Neural progenitor cell (in vitro differentiated cells): ENCODE measurements around the gene SCAMP1. TPM values are rescaled to one million over a fixed set of nuclear protein-coding genes. Genes with fewer than 3 reads are reported as not detected.
"Not testable (repeated sequence)": the region's sequence is repeated elsewhere in the genome, so short reads cannot be mapped to it uniquely, and the experiment has no call there.

Source experiments
- DNase-seq: peaks from one replicate; pipeline ENCODE4 v3.0.0-alpha.2; 2016; ENCODE audit warnings: low spot score
- H2AFZ ChIP-seq: fragments of 200-600 bp; sonication (generic); replicated peaks from 2 replicates; pipeline ENCODE4 v1.6.1; 2016; ENCODE audit warnings: antibody characterized with exemption
- H3F3A ChIP-seq: fragments of 200-600 bp; sonication (generic); 2 replicates; pipeline ENCODE4 v1.6.1; 2016; ENCODE audit warnings: antibody characterized with exemption, low read depth
- H3K27ac ChIP-seq: fragments of 200-600 bp; sonication (generic); 2 replicates; pipeline ENCODE4 v1.5.1; 2016; ENCODE audit warnings: mild to moderate bottlenecking
- H3K27me3 ChIP-seq: fragments of 200-600 bp; sonication (generic); 2 replicates; pipeline ENCODE4 v1.6.1; 2016; ENCODE audit warnings: mild to moderate bottlenecking, moderate library complexity
- H3K36me3 ChIP-seq: fragments of 200-600 bp; sonication (generic); 2 replicates; pipeline ENCODE4 v1.5.1; 2016
- H3K4me1 ChIP-seq: fragments of 200-600 bp; sonication (generic); 2 replicates; pipeline ENCODE4 v1.6.1; 2016; ENCODE audit warnings: mixed run types
- H3K4me2 ChIP-seq: fragments of 200-600 bp; sonication (generic); 2 replicates; pipeline ENCODE4 v1.6.1; 2016
- H3K4me3 ChIP-seq: fragments of 200-600 bp; sonication (generic); 2 replicates; pipeline ENCODE4 v1.5.1; 2016
- H3K79me2 ChIP-seq: fragments of 200-600 bp; sonication (generic); 2 replicates; pipeline ENCODE4 v1.6.1; 2016; ENCODE audit warnings: low read depth
- H3K9ac ChIP-seq: fragments of 200-600 bp; sonication (generic); 2 replicates; pipeline ENCODE4 v1.6.1; 2016
- H3K9me3 ChIP-seq: fragments of 200-600 bp; sonication (generic); 2 replicates; pipeline ENCODE4 v1.5.1; 2016; ENCODE audit warnings: low read depth
- H4K20me1 ChIP-seq: fragments of 200-600 bp; sonication (generic); 2 replicates; pipeline ENCODE4 v1.6.1; 2016; ENCODE audit warnings: low read depth
- H3K27ac Mint-ChIP-seq: 3 replicates; pipeline ENCODE4 v1.8.0; 2021; ENCODE audit warnings: mixed read lengths
- H3K27me3 Mint-ChIP-seq: 2 replicates; pipeline ENCODE4 v1.8.0; 2022; ENCODE audit warnings: low read depth, mild to moderate bottlenecking, inconsistent platforms, moderate library complexity, mixed read lengths; ENCODE audit not compliant: insufficient read depth
- H3K36me3 Mint-ChIP-seq: 3 replicates; pipeline ENCODE4 v1.8.0; 2021; ENCODE audit warnings: mixed read lengths
- H3K4me1 Mint-ChIP-seq: 3 replicates; pipeline ENCODE4 v1.8.0; 2021; ENCODE audit warnings: mixed read lengths
- H3K4me3 Mint-ChIP-seq: 3 replicates; pipeline ENCODE4 v1.8.0; 2021; ENCODE audit warnings: mild to moderate bottlenecking, moderate library complexity, mixed read lengths
- H3K9me3 Mint-ChIP-seq: 3 replicates; pipeline ENCODE4 v1.8.0; 2020; ENCODE audit warnings: mixed read lengths
- EZH2 ChIP-seq: fragments of 200-600 bp; sonication (generic); IDR thresholded peaks from 2 replicates; pipeline ENCODE4 v1.6.1; 2017; ENCODE audit warnings: antibody characterized with exemption, mild to moderate bottlenecking, moderate library complexity
- EZH2phosphoT487 ChIP-seq: fragments of 200-600 bp; sonication (generic); IDR thresholded peaks from 2 replicates; pipeline ENCODE4 v1.6.1; 2017; ENCODE audit warnings: antibody characterized with exemption
- total RNA-seq: library from RNA; depleted of rRNA; stranded (reverse); fragments of >200 nt; gene quantifications from 2 replicates; pipeline ENCODE4 v1.2.3, GENCODE V29; 2015; ENCODE audit warnings: low replicate concordance
- TF ChIP-seq, protein P1 (sequence below): fragments of 200-600 bp; sonication (generic); IDR thresholded peaks from 2 replicates; pipeline ENCODE4 v1.5.1; 2017; ENCODE audit warnings: antibody characterized with exemption, mild to moderate bottlenecking

Gene SCAMP1
- total RNA-seq, 1 donor from 2014 or later = 110 TPM

DNA sequence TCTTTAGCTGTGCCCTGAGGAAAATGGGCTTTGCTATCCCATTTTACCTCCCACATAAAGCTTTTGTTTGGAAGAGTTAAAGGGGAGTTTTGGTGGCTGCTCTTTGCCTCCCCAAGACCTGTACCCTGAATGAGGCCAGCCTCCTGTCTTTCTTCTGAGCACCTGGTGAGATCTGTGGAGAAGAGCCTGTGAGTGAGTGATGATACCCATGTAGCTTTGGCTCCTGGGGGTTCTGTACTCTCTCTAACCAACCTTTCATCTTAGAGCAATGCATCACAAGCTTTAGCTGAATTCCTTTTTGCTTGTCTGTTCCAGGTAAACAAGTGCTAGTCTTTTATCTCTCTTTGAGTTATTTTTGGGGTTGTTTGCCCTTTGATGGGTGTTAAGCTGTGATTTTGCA lies 73.6 kb downstream of the SCAMP1 start:
- TF ChIP-seq EZH2phosphoT487 = no peak
- TF ChIP-seq, protein P1, sequence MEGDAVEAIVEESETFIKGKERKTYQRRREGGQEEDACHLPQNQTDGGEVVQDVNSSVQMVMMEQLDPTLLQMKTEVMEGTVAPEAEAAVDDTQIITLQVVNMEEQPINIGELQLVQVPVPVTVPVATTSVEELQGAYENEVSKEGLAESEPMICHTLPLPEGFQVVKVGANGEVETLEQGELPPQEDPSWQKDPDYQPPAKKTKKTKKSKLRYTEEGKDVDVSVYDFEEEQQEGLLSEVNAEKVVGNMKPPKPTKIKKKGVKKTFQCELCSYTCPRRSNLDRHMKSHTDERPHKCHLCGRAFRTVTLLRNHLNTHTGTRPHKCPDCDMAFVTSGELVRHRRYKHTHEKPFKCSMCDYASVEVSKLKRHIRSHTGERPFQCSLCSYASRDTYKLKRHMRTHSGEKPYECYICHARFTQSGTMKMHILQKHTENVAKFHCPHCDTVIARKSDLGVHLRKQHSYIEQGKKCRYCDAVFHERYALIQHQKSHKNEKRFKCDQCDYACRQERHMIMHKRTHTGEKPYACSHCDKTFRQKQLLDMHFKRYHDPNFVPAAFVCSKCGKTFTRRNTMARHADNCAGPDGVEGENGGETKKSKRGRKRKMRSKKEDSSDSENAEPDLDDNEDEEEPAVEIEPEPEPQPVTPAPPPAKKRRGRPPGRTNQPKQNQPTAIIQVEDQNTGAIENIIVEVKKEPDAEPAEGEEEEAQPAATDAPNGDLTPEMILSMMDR = no peak
- no peak for TF ChIP-seq EZH2
- H3K4me3 Mint-ChIP-seq = no peak overlapping the region
- no peak overlapping the region for H2AFZ ChIP-seq
- H3K27ac ChIP-seq = no peak overlapping the region
- no peak for DNase-seq
- H3K79me2 ChIP-seq = no peaks in the 10 kb centered on the region
- H3K4me3 ChIP-seq = no peak overlapping the region
- H4K20me1 ChIP-seq = no peaks in the 10 kb centered on the region
- H3K27ac Mint-ChIP-seq = no peak overlapping the region
- H3K9me3 ChIP-seq = no peaks in the 10 kb centered on the region
- H3K4me2 ChIP-seq = no peak overlapping the region
- H3K36me3 ChIP-seq = peaks cover 8% of the 10 kb centered on the region
- H3F3A ChIP-seq = peaks cover 5% of the 10 kb centered on the region
- no peak overlapping the region for H3K9ac ChIP-seq
- H3K9me3 Mint-ChIP-seq = peaks cover 26% of the 10 kb centered on the region
- no peaks in the 10 kb centered on the region for H3K27me3 ChIP-seq
- H3K4me1 Mint-ChIP-seq = no peaks in the 10 kb centered on the region
- H3K36me3 Mint-ChIP-seq = peaks cover 33% of the 10 kb centered on the region
- H3K4me1 ChIP-seq = no peaks in the 10 kb centered on the region
- peaks cover 2% of the 10 kb centered on the region for H3K27me3 Mint-ChIP-seq

DNA sequence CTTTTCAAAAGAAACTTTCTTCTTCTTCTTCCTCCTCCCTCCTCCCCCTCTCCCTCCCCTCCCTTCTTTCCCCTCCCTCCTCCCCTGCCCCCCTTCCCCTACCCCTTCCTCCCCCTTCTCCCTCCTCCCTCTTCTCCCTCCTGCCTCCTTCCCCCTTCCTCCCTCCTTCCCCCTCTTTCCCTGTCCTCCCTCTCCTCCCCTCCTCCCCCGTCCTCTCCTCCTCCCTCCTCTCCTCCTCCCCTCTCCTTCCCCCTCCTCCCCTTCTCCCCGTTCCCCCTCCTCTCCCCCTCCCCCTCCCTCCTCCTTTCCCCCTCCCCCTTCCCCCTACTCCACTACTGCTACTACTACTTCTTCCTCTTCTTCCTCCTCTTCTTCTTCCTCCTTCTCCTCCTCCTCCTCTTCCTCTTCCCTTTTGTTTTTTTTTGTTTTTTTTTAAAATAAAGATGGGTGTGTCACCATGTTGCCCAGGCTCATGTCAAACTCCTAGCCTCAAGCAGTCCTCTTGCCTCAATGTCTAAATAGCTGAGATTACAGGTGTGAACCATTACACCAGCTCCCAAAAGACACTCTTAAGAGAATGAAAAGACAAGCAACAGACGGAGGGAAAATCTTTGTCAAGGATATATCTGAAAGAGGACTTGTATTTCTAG lies 87.5 kb downstream of the SCAMP1 start:
- H3K4me1 Mint-ChIP-seq = no peaks in the 10 kb centered on the region
- Histone ChIP-seq H3K79me2 (no peaks in the 10 kb centered on the region), H3K9ac (no peak overlapping the region), H4K20me1 (no peaks in the 10 kb centered on the region), H3K36me3 (no peaks in the 10 kb centered on the region), H3K4me2 (no peak overlapping the region), H3K27ac (no peak overlapping the region), H3K4me1 (no peaks in the 10 kb centered on the region), H3F3A (no peaks in the 10 kb centered on the region), H3K27me3 (no peaks in the 10 kb centered on the region), H2AFZ (no peak overlapping the region), H3K4me3 (no peak overlapping the region), H3K9me3 (no peaks in the 10 kb centered on the region)
- H3K4me3 Mint-ChIP-seq = no peak overlapping the region
- H3K36me3 Mint-ChIP-seq = peaks cover 20% of the 10 kb centered on the region
- H3K9me3 Mint-ChIP-seq = peaks cover 5% of the 10 kb centered on the region
- no peak overlapping the region for H3K27ac Mint-ChIP-seq
- no peaks in the 10 kb centered on the region for H3K27me3 Mint-ChIP-seq
- TF ChIP-seq, protein P1 = no peak
- TF ChIP-seq EZH2phosphoT487 = no peak
- no peak for TF ChIP-seq EZH2
- no peak for DNase-seq

DNA sequence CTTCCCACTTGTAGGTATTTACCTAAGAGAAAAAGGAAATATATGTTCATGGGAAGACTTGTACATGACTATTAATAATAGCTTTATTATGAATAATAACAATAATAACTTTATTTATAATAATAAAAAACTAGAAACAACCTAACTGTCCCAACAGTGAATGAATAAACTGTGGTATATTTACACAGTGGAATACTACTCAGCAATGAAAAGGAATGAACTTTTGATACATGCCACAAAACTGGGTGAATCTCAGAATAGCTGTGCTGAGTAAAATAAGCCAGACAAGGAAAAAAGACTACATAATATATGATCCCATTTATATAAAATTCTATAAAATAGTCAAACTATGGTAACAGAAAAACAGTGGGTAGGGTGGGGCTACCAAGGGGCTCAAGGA lies 88.7 kb downstream of the SCAMP1 start:
- Histone ChIP-seq H3K4me3 (no peak overlapping the region), H3K4me2 (no peak overlapping the region), H3K9ac (no peak overlapping the region), H3K27me3 (no peaks in the 10 kb centered on the region), H3K27ac (no peak overlapping the region), H3K4me1 (no peaks in the 10 kb centered on the region), H4K20me1 (no peaks in the 10 kb centered on the region), H2AFZ (no peak overlapping the region), H3F3A (no peaks in the 10 kb centered on the region), H3K36me3 (no peaks in the 10 kb centered on the region), H3K9me3 (no peaks in the 10 kb centered on the region), H3K79me2 (no peaks in the 10 kb centered on the region)
- no peak for DNase-seq
- TF ChIP-seq EZH2 (no peak), EZH2phosphoT487 (no peak)
- TF ChIP-seq, protein P1 = no peak
- Mint-ChIP-seq H3K4me1 (no peaks in the 10 kb centered on the region), H3K4me3 (no peak overlapping the region), H3K27ac (no peak overlapping the region), H3K9me3 (peaks cover 5% of the 10 kb centered on the region), H3K36me3 (peaks cover 19% of the 10 kb centered on the region), H3K27me3 (no peaks in the 10 kb centered on the region)

DNA sequence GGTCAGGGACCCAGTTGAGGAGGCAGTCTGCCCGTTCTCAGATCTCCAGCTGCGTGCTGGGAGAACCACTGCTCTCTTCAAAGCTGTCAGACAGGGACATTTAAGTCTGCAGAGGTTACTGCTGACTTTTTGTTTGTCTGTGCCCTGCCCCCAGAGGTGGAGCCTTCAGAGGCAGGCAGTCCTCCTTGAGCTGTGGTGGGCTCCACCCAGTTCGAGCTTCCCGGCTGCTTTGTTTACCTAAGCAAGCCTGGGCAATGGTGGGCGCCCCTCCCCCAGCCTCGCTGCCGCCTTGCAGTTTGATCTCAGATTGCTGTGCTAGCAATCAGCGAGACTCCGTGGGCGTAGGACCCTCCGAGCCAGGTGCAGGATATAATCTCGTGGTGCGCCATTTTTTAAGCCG lies 97.1 kb downstream of the SCAMP1 start:
- H3F3A ChIP-seq, H3K4me1 Mint-ChIP-seq, H3K27ac Mint-ChIP-seq, H3K27me3 ChIP-seq, H3K4me1 ChIP-seq, H3K4me3 Mint-ChIP-seq, H2AFZ ChIP-seq, DNase-seq, H4K20me1 ChIP-seq, H3K9me3 Mint-ChIP-seq, H3K9me3 ChIP-seq, H3K27ac ChIP-seq, H3K27me3 Mint-ChIP-seq, H3K79me2 ChIP-seq, H3K36me3 ChIP-seq, H3K9ac ChIP-seq: not testable (repeated sequence)
- peaks cover 26% of the 10 kb centered on the region for H3K36me3 Mint-ChIP-seq
- Histone ChIP-seq H3K4me2 (peak overlapping the region; percentile 54), H3K4me3 (peak overlapping the region; percentile 25)
